ENCODE measurements around the gene SRMS. TPM values are rescaled to one million over a fixed set of nuclear protein-coding genes. Genes with fewer than 3 reads are reported as not detected.
A peak's percentile ranks its signal among the peaks of the same experiment; 100 is the strongest.

SRMS gene
- total RNA-seq, 1 donor from 2014 or later, result 0.16 TPM

DNA sequence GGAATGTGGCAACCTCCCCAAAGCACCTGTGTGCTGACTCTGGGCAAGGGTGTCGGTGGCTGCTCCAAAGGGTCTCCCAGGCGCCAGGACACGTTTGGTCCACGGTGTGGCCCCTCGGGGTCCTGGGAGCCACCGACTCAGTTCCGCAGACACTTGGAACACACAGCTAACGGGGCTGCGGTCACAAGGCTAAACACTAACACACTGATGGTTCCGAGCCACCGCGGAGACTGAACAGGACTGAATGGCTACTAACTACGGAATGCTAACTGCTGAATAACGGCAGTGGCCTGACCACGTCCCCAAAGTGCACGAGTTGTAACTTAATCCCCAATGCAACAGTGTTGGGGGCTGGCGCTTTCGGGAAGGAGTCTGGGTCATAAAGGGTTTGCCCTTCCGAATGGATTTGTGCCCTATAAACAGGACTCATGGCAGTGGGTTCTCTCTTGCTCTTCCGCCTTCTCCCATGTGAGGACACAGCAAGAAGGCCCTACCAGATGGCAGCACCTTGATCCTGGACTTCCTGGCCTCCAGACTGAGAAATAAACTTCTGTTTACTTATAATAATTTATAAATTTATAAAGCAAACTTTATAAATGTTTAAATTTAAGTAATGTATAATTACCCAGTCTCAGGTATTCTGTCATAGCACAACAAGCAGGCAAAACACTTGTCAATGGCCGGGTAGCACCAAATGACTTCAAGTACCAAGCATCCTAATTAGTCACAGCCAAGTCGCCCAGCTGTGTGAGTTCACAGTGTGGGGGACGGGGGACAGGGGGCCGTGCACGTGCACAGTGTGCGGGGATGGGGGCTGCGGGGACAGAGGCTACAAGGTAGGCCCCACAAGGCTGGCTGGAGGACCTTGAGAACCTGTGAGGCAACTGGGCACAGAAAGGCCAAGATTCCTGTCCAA is 46.4 kb downstream of the SRMS start:
- H3K36me3 Mint-ChIP-seq (ENCODE audit: low read depth), result no peaks in the 10 kb centered on the region
- intact Hi-C loops (cut with micrococcal nuclease), result no loop called here
- ChIA-PET CTCF (interaction anchor here (1.1 kb wide), 1 partner anchor 19 kb away, joined by 3 read pairs; the partner anchor contains the start of gene PPDPF), POLR2A (no interaction called here)
- H3K4me1 Mint-ChIP-seq, result peaks cover 3% of the 10 kb centered on the region
- no peak overlapping the region for H3K4me3 Mint-ChIP-seq
- TF ChIP-seq, protein P1, sequence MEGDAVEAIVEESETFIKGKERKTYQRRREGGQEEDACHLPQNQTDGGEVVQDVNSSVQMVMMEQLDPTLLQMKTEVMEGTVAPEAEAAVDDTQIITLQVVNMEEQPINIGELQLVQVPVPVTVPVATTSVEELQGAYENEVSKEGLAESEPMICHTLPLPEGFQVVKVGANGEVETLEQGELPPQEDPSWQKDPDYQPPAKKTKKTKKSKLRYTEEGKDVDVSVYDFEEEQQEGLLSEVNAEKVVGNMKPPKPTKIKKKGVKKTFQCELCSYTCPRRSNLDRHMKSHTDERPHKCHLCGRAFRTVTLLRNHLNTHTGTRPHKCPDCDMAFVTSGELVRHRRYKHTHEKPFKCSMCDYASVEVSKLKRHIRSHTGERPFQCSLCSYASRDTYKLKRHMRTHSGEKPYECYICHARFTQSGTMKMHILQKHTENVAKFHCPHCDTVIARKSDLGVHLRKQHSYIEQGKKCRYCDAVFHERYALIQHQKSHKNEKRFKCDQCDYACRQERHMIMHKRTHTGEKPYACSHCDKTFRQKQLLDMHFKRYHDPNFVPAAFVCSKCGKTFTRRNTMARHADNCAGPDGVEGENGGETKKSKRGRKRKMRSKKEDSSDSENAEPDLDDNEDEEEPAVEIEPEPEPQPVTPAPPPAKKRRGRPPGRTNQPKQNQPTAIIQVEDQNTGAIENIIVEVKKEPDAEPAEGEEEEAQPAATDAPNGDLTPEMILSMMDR (IDR thresholded peaks at IDR 0.05), result no peak
- peaks cover 16% of the 10 kb centered on the region for H3K27me3 Mint-ChIP-seq
- DNase-seq (no peak), ATAC-seq (ENCODE audit: low read depth) (no peak)
- peaks cover 8% of the 10 kb centered on the region for H3K9me3 Mint-ChIP-seq
- no peak overlapping the region for H3K27ac Mint-ChIP-seq

GRCh38 chr20:63500151-63500901 is 47.2 kb downstream of the SRMS start:
- DNase-seq, result no peak
- ChIA-PET CTCF (no interaction called here), POLR2A (no interaction called here)
- Mint-ChIP-seq H3K27me3 (peaks cover 16% of the 10 kb centered on the region), H3K4me3 (no peak overlapping the region), H3K36me3 (ENCODE audit: low read depth) (no peaks in the 10 kb centered on the region), H3K27ac (no peak overlapping the region), H3K9me3 (peaks cover 8% of the 10 kb centered on the region), H3K4me1 (peaks cover 4% of the 10 kb centered on the region)
- TF ChIP-seq, protein P1 (IDR thresholded peaks at IDR 0.05), result no peak
- intact Hi-C loops (cut with micrococcal nuclease), result no loop called here
- ATAC-seq (ENCODE audit: low read depth), result no peak

DNA sequence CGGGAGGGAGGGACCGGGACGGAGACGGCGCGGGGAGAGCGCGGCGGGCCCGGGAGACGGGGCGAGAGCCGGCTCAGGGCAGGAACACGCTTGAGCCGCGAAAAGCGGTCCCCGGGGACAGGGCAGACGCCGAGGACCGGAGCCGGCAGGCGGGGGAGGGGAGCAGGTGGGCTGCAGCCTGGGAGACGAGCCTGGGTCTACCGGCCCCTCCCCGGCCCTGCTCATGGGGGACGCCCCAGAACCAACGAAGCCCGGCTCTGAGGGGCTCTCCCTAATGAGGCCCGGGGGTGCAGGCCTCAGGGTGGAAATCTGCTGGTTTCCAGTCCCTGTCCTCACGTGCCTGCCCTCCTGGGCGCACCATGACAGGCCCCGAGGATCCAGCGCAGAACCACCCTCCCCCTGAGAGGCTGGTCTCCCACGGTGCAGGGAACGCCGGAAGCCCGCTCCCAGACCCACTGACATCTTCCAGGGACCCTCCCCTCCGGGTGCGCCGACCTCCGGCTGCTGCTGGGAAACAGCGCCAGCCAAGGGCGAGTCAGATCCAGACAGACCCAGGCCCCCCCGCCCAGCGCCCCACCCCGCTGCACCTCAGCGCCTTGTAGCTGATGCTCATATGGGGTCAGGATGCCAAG is 48.1 kb downstream of the SRMS start:
- intact Hi-C loops (cut with micrococcal nuclease), result loop anchor here (5.0 kb wide), 1 partner anchor 623 kb away; no protein-coding TSS in a partner anchor
- peak overlapping the region; percentile 50 for H3K4me3 Mint-ChIP-seq
- H3K9me3 Mint-ChIP-seq, result peaks cover 3% of the 10 kb centered on the region
- no peak overlapping the region for H3K27ac Mint-ChIP-seq
- peaks cover 4% of the 10 kb centered on the region for H3K4me1 Mint-ChIP-seq
- peak; percentile 13 for ATAC-seq (ENCODE audit: low read depth)
- CTCF ChIA-PET, result no interaction called here
- no peak for DNase-seq
- H3K36me3 Mint-ChIP-seq (ENCODE audit: low read depth), result no peaks in the 10 kb centered on the region
- H3K27me3 Mint-ChIP-seq, result peaks cover 12% of the 10 kb centered on the region
- TF ChIP-seq, protein P1 (IDR thresholded peaks at IDR 0.05), result no peak
- POLR2A ChIA-PET, result no interaction called here

DNA sequence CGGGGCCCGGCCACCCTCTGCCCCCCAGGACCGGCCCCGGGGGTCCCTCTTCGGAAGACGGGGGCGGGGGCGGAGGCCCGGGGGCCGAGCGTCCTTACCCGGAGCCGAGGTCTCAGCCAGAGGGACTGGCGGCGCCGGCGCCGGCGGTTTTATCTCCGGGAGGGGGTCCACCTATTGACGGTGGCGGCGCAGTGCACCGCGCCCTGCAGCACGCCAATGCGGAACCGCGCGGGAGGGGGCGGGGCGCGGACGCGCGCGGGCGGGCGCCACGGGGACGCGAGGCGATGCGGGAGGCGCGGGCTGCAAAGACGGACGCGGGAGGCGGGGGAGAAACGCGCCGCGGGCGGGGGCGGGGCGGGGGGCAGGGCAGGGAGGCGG is 48.6 kb downstream of the SRMS start, which contains the start of gene EEF1A2:
EEF1A2 (minus strand) TSS at position 124 of the 378 bp plus-strand sequence. CDS start 1,320 bp downstream, outside the sequence.
- ChIA-PET POLR2A (no interaction called here), CTCF (no interaction called here)
- TF ChIP-seq, protein P1 (IDR thresholded peaks at IDR 0.05), result no peak
- peak within 1 kb of the TSS; percentile 56 for H3K4me3 Mint-ChIP-seq
- ATAC-seq (ENCODE audit: low read depth) (peak; percentile 79), DNase-seq (peak; percentile 66)
- no peak within 1 kb of the TSS for H3K27ac Mint-ChIP-seq
- peaks cover under 1% of the 10 kb centered on the region for H3K9me3 Mint-ChIP-seq
- intact Hi-C loops (cut with micrococcal nuclease), result loop anchor here (5.0 kb wide), 1 partner anchor 623 kb away; no protein-coding TSS in a partner anchor
- peaks cover 12% of the 10 kb centered on the region for H3K27me3 Mint-ChIP-seq
- no peaks in the 10 kb centered on the region for H3K36me3 Mint-ChIP-seq (ENCODE audit: low read depth)
- peaks cover 4% of the 10 kb centered on the region for H3K4me1 Mint-ChIP-seq

All from activated B cell treated with CpG ODN at 0.5 μM for 24 hours (primary cell).